HG03565 (cell line): ENCODE data around the gene UCKL1.
A peak's percentile ranks its signal among the peaks of the same experiment; 100 is the strongest.

Experiments
- ATAC-seq: cut with Tn5 transposase; IDR thresholded peaks from one replicate; pipeline ENCODE4 v1.9.1; 2021; ENCODE audit warnings: mild to moderate bottlenecking, moderate library complexity; ENCODE audit not compliant: unreplicated experiment

UCKL1 gene

GRCh38 chr20:63959699-63960075 lies 3.5 kb upstream of the UCKL1 start:
- no peak for ATAC-seq

- ATAC-seq, result no peak
These were observed 2.9 kb upstream of the UCKL1 start for GRCh38 chr20:63958964-63959698.

- ATAC-seq, result no peak
These were observed 2.3 kb upstream of the UCKL1 start for GRCh38 chr20:63958471-63958870.

GRCh38 chr20:63957690-63958441 lies 1.6 kb upstream of the UCKL1 start:
- ATAC-seq, result no peak

GRCh38 chr20:63957004-63957689 lies 931 bp upstream of the UCKL1 start:
- no peak for ATAC-seq

GRCh38 chr20:63956664-63957003 lies 418 bp upstream of the UCKL1 start:
- ATAC-seq, result peak; percentile 11

- peak; percentile 17 for ATAC-seq
These were observed 862 bp downstream of the UCKL1 start for GRCh38 chr20:63955281-63955826.

GRCh38 chr20:63953764-63954429 lies 2.3 kb downstream of the UCKL1 start:
- ATAC-seq, result no peak

- no peak for ATAC-seq
These were observed 3.4 kb downstream of the UCKL1 start for GRCh38 chr20:63952769-63953168.

GRCh38 chr20:63952210-63952535 lies 4.0 kb downstream of the UCKL1 start:
- ATAC-seq, result no peak

- ATAC-seq, result no peak
These were observed 4.6 kb downstream of the UCKL1 start for GRCh38 chr20:63951398-63952209.

GRCh38 chr20:63950701-63951397 lies 5.4 kb downstream of the UCKL1 start:
- ATAC-seq, result no peak

- no peak for ATAC-seq
These were observed 8.4 kb downstream of the UCKL1 start for GRCh38 chr20:63947638-63948456.

- ATAC-seq, result no peak
These were observed 9.1 kb downstream of the UCKL1 start for GRCh38 chr20:63946986-63947637.

- ATAC-seq, result no peak
These were observed 10.0 kb downstream of the UCKL1 start for GRCh38 chr20:63945921-63946920.

- no peak for ATAC-seq
These were observed 11.1 kb downstream of the UCKL1 start for GRCh38 chr20:63945031-63945658.
